ENCODE measurements around the gene SORCS1. TPM values are rescaled to one million over a fixed set of nuclear protein-coding genes. Genes with fewer than 3 reads are reported as not detected.

SORCS1 gene
- total RNA-seq (2014; rRNA removed; shearing (Covaris generic); ENCODE audit: low replicate concordance): not detected in 2 replicates

DNA sequence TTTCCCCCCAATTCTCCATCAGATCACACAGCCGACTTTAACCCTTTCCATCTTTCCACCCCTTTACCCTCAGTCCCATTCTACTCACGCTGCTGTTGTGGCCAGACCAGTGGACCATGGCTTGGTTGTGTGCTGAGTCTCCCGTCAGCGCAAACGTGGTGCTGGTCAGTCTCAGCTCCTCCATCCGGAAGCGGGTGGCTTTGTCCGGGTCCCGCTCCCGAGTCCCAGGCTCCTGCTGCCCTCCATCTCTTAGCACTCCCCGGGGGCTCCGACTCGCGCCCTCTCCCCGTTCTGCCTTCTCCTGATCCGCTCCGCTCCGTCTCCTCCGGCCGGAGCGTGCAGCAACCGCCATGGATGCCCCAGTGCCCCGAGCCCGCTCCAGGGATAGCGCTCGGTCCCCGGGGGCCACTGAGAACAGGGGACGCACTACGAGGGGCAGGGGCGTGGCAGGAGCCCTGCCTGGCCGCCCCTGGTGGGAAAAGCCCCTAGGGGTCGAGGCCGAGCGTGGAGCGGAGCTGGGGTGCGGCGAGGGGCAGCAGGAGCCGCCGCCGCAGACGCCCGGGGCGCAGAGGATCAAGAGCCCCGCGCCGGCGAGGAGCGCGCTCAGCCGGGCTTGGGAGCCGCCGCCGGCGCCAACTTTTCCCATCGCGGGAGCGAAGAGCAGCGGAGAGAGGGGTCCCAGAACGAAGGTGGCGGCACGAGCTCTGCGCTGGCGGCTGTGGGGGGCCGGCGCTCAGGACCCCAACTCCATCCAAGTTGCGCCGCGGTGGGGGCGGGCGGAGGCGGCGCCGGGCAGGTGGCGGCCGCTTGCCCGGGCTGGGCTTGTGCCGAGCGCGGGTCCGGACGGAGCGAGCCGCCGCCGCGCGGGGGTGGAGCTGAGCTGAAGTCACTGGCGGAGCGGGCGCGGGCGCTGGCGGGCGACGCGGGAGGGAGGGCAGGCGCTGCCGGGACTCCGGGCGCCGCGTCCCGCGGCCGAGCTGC, at the start of gene SORCS1:
TSS of gene SORCS1 (minus strand) at position 826 of the 981 bp plus-strand sequence.
- H3K9me3 ChIP-seq: no peaks in the 10 kb centered on the region
- peak; percentile 41 for DNase-seq
- H3K27me3 ChIP-seq: peaks cover 44% of the 10 kb centered on the region
- H3K36me3 ChIP-seq: no peaks in the 10 kb centered on the region
- no peak within 1 kb of the TSS; the same call in 1 of the 2 replicates for H3K4me3 ChIP-seq

GRCh38 chr10:107214261-107214660, 49.8 kb upstream of the SORCS1 start:
- DNase-seq: no peak
- H3K4me3 ChIP-seq: no peak overlapping the region
- H3K27me3 ChIP-seq: no peaks in the 10 kb centered on the region
- H3K9me3 ChIP-seq: no peaks in the 10 kb centered on the region
- H3K36me3 ChIP-seq: no peaks in the 10 kb centered on the region

DNA sequence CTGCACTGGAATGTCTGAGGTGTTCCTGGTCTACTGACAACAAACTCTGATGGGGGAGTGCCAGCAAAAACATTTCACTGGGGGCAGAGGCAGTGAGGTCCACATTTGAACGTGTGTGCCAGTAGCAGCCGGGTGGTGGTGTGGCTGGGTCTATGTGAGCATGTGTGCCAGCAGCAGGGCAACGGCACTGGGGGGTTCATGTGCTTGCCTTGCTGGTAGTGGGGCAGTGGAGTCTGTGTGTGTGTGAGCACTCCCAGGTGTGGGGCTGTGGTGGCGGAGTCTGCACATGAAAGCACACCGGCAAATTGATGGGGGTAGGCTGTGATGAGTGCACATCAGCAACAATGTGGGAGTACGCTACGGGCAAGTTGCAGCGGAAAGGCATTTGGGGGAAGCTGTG, 49.4 kb upstream of the SORCS1 start:
- DNase-seq: no peak

DNA sequence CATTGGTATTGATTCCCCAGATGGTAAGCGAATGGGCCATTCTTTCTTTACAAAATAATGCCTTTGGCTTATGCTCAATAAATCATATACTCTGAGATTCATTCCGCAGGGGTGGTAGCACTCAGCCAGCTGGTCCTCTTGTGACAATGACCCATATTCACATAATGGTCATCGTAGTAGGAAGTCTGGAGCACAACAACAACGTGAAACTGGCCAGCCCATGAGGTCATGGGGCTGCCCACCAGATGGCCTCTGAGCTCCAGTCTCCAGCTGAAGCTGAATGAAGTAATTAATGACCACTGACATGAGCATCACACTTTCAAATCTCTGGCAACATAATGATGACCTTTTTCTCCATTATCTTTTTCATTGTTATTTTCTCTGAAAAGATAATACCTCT, 42.3 kb upstream of the SORCS1 start:
- DNase-seq: no peak
- no peak overlapping the region for H3K4me3 ChIP-seq
- no peaks in the 10 kb centered on the region for H3K36me3 ChIP-seq
- no peaks in the 10 kb centered on the region for H3K9me3 ChIP-seq
- no peaks in the 10 kb centered on the region for H3K27me3 ChIP-seq

More for the DNA sequence above, 49.4 kb upstream of the SORCS1 start:
- Histone ChIP-seq H3K36me3 (no peaks in the 10 kb centered on the region), H3K27me3 (no peaks in the 10 kb centered on the region), H3K4me3 (no peak overlapping the region), H3K9me3 (no peaks in the 10 kb centered on the region)

DNA sequence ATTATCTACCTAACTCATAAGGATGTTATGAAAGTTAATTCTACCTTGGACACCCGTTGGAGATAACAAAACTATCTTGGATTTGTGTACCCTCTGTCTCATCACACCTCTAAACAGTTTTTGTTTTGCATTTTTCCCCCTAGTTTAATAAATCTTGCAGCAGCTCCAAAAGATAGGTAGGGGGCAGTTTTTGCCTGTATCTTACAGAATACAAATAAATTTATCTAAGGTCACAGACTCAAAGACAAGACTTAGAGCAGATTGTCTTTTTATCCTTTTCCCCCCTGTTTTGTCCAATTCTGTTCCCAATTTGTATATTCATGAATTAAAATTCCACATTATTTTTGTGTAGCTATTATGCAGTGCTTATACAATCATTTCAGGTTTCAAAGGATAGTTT, 5.0 kb upstream of the SORCS1 start:
- Histone ChIP-seq H3K9me3 (no peaks in the 10 kb centered on the region), H3K36me3 (no peaks in the 10 kb centered on the region), H3K4me3 (no peak overlapping the region), H3K27me3 (peaks cover 21% of the 10 kb centered on the region)
- no peak for DNase-seq

GRCh38 chr10:107168738-107169137, 4.2 kb upstream of the SORCS1 start:
- no peak for DNase-seq
- peaks cover 28% of the 10 kb centered on the region for H3K27me3 ChIP-seq

GRCh38 chr10:107166403-107166802, 1.9 kb upstream of the SORCS1 start:
- Histone ChIP-seq H3K9me3 (no peaks in the 10 kb centered on the region), H3K4me3 (no peak overlapping the region), H3K36me3 (no peaks in the 10 kb centered on the region), H3K27me3 (peaks cover 46% of the 10 kb centered on the region)
- no peak for DNase-seq

More at GRCh38 chr10:107168738-107169137, 4.2 kb upstream of the SORCS1 start:
- Histone ChIP-seq H3K36me3 (no peaks in the 10 kb centered on the region), H3K9me3 (no peaks in the 10 kb centered on the region), H3K4me3 (no peak overlapping the region)

- Histone ChIP-seq H3K9me3 (no peaks in the 10 kb centered on the region), H3K27me3 (peaks cover 44% of the 10 kb centered on the region), H3K4me3 (no peak overlapping the region), H3K36me3 (no peaks in the 10 kb centered on the region)
- DNase-seq: no peak
Observed at GRCh38 chr10:107164992-107165391, 486 bp upstream of the SORCS1 start.

DNA sequence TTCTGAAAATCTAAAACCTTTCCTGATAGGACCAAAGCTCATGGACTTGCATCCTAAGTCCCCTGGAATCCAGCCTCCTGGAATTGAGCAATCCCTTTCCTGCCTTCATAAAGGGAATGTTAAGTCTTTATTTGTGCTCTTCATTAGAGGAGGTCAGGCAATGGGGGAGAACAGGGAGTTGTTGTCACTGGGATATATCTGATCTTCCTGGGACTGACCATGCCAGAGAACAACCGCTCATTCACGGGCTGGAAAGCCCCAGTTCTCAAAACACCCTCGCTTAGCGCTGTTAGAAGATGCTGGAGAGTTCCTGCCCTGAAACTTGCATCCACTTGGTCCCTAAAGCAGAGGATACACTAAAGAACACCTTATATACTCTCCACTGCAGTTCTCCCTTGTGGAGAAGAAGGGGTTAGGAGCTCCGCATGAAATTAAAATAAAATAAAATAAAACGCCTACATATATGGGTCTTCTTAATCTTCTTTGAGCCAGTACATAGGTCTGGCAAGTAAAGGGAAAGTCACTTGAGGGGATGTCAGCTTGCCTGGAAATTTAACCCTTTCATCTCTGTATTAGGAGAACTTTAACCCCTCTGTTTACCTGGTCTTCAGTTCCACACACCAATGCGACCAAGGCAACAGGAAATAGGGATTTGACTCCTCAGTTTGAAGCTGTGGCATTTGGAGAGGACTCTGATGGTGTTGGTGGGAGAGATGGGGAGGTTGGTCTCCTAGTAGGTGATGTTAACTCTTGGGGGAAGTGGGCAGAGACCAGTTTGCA, 1.2 kb downstream of the SORCS1 start:
- no peaks in the 10 kb centered on the region for H3K36me3 ChIP-seq
- peaks cover 44% of the 10 kb centered on the region for H3K27me3 ChIP-seq
- no peak for DNase-seq
- no peaks in the 10 kb centered on the region for H3K9me3 ChIP-seq
- H3K4me3 ChIP-seq: no peak overlapping the region

- H3K27me3 ChIP-seq: peaks cover 35% of the 10 kb centered on the region
- no peaks in the 10 kb centered on the region for H3K36me3 ChIP-seq
- H3K9me3 ChIP-seq: no peaks in the 10 kb centered on the region
- H3K4me3 ChIP-seq: no peak overlapping the region
- DNase-seq: no peak
Observed at GRCh38 chr10:107160866-107161265, 3.6 kb downstream of the SORCS1 start.

GRCh38 chr10:107159871-107160270, 4.6 kb downstream of the SORCS1 start:
- no peak overlapping the region for H3K4me3 ChIP-seq
- H3K27me3 ChIP-seq: peaks cover 26% of the 10 kb centered on the region
- no peaks in the 10 kb centered on the region for H3K36me3 ChIP-seq
- DNase-seq: no peak
- H3K9me3 ChIP-seq: no peaks in the 10 kb centered on the region

DNA sequence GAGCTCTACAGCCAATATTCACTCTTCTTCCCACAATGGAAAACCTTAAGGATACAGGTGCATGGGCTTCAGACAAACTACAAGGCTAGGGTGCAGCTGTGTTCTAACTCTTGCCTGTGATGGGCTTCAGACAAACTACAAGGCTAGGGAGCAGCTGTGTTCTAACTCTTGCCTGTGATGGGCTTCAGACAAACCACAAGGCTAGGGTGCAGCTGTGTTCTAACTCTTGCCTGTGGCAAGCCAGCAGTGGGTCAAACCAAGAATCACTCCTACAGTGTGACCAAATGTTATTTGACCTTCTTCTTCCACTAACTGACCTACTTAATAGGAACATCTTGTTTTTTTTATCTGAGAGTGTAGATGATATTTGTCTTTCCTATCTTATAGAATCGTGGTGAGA, 7.4 kb downstream of the SORCS1 start:
- DNase-seq: no peak
- no peak overlapping the region for H3K4me3 ChIP-seq

GRCh38 chr10:107152087-107152486, 12.4 kb downstream of the SORCS1 start:
- no peak for DNase-seq
- Histone ChIP-seq H3K36me3 (no peaks in the 10 kb centered on the region), H3K4me3 (no peak overlapping the region)

More for the DNA sequence above, 7.4 kb downstream of the SORCS1 start:
- H3K9me3 ChIP-seq: no peaks in the 10 kb centered on the region
- peaks cover 3% of the 10 kb centered on the region for H3K27me3 ChIP-seq
- H3K36me3 ChIP-seq: no peaks in the 10 kb centered on the region

DNA sequence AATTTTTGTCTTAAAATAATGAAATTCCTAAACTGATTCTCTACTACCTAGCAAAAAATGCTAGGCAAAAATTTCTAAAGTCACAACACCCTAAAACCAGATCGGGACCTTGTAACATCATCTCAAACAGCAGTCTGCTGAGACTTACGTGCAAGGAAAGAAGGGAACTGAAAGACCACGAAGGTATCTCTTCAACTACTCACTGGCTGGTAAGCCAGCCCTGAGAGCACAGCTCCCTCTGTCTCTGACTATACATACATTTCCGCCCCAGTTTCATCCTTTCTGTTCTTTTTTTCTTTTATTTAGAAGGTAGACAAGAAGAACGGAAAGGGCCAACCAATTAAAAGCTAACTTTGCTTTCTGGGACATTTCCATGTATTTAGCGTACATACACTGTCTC, 15.6 kb downstream of the SORCS1 start:
- no peaks in the 10 kb centered on the region for H3K36me3 ChIP-seq

More at GRCh38 chr10:107152087-107152486, 12.4 kb downstream of the SORCS1 start:
- no peaks in the 10 kb centered on the region for H3K27me3 ChIP-seq
- H3K9me3 ChIP-seq: no peaks in the 10 kb centered on the region

GRCh38 chr10:107144490-107144889, 20.0 kb downstream of the SORCS1 start:
- Histone ChIP-seq H3K9me3 (no peaks in the 10 kb centered on the region), H3K4me3 (no peak overlapping the region), H3K27me3 (no peaks in the 10 kb centered on the region), H3K36me3 (no peaks in the 10 kb centered on the region)
- no peak for DNase-seq

More for the DNA sequence above, 15.6 kb downstream of the SORCS1 start:
- Histone ChIP-seq H3K4me3 (no peak overlapping the region), H3K9me3 (no peaks in the 10 kb centered on the region), H3K27me3 (no peaks in the 10 kb centered on the region)
- no peak for DNase-seq

DNA sequence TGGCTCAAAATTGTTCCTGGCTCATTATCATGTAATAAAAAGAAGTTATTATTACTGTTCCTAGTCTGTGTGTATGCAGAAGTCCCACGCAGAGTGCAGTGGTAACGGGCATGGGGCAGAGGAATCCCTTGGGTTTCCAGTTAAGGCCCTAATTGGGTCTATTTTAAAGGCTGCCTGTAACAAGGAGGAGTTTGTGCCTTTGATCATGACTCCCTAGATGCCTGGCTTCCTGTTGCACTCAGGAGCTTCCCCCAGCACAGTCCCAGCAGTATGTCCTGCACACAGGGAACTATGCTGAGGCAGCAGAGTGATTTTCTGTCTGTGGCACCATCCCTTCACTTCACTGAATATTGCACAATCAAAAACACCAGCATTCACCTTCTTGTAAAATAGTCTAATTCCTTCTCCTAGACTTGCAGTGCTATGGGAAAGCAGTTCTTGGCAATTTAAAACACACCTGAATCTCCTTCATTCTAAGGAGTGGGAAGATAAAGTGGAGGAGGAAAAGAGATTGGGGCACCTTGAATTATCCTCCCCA, 22.9 kb downstream of the SORCS1 start:
- Histone ChIP-seq H3K36me3 (no peaks in the 10 kb centered on the region), H3K4me3 (no peak overlapping the region), H3K27me3 (no peaks in the 10 kb centered on the region), H3K9me3 (no peaks in the 10 kb centered on the region)
- no peak for DNase-seq

GRCh38 chr10:107139237-107139636, 25.3 kb downstream of the SORCS1 start:
- no peak overlapping the region for H3K4me3 ChIP-seq
- DNase-seq: no peak
- no peaks in the 10 kb centered on the region for H3K27me3 ChIP-seq
- H3K9me3 ChIP-seq: no peaks in the 10 kb centered on the region
- no peaks in the 10 kb centered on the region for H3K36me3 ChIP-seq

Data from MG63 (cell line).